ENCODE results near the gene POLR3B.

POLR3B gene

DNA sequence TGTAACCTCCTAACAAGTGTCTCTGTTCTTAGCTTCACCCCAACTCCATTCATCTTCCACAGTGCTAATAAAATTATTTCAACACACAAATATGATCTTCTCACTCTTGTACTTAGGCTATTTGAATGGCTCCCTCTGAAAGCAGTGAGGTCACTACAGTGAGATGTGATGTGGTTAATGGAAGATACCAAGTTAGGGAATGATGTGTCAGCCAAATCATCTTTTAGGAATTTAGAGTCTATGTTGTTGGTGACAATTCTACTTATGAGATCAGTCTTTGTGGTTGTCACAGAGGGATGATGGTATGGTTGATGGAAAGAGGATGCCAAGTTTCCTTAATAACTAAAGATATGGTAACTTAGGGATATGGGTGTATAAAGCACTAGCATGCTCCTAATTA, 57.6 kb downstream of the POLR3B start:
- peak; percentile 77 for DNase-seq (ENCODE audit: low read depth)

DNA sequence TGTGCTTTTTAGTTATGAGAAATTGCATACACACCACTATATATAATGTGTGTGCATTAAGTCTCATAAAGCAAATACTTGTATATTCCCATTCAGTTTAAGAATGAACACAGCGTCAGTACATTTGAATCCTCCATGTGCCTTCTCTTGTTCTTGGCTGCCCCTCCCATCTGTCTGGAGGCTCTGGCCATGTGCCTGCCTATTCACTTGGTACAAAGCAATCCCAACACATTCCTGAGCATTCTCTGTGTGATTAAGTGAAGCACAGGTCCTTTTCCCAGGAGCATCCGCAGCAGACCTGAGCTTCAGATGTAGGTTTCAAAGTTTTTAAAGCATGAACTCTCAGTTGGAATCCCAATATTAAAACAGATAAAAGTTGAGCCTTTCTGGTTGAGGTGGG, 58.7 kb downstream of the POLR3B start:
- no peak for DNase-seq (ENCODE audit: low read depth)

DNA sequence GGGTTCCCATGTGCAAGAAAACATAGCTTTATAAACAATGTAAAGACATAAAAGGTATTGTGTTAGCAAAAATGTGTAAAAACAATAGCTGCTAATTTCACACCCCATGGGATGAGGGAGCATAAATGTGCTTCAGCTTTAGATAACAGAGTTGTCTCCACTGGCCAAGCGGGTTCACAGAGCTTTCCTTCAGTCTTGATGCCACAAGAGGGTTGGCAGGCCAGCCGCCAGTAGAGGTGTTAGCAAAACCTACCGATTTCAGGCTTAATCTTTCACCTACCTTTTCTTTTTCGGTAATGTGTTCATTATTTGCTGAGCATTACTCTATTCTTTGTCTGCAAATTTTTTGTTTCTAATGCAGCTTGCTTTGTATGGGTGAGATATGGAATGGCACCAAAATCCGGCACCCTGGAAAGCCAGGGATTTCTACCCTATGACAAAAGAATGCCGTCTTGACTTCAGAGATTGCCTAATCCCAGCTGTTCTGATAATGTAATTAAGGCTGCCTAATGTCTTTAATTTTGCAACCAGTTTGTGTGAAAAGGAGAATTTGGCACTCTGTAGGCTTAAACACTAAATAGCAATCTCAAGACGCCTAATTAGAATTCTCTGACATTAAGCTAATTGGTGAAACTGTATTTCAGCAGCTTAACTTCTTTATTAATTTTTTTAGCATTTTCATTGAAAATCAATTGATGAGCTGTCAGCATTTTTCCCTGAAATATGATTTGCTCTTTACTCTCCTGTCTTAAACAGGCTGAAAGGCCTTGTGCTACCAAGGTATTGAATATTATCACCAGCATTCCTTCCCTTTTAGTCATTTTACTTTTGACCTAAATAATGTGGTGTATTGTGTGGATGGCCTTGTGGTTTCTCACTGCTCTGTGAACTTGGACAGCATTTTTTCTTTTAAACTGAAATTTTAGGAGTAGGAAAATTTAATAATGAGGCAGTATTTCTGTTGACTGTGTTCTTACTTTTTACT, 60.7 kb downstream of the POLR3B start:
- peak; percentile 51 for DNase-seq (ENCODE audit: low read depth)

DNA sequence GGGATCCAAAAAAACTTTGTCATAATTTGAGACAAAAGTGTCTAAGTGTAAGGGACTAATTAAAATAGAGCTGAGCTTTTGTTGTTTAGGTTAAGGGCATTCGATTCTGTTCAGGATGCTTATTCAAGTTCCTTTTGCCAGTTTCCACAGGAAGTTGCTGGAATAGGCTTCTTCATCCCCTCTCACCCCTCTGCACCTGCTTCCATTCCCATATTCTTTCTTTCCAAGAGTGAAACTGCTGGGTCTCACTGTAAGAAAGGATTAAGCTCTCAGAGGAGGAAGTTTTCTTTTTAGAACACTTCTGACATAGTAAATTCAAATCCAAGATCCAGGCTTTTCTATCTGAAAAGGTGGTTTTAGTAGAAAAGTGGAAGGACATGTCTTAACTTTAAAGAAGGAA, 61.4 kb downstream of the POLR3B start:
- DNase-seq (ENCODE audit: low read depth) = no peak

DNA sequence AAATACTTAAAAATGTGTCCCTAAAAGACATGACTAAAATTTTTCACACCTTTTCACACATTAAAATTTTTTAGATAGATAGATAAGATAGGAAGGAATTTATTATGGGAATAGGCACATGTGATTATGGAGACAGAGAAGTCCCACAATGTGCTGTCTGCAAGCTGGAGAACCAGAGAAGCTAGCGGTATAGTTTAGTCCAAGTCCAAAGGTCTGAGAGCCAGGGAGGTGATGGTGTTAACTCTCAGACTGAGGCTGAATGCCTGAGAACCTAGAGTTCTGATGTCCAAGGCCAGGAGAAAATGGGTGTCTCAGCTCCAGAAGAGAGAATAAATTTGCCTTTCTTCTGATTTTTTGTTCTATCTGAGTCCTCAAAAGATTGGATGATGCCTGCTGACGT, 65.7 kb downstream of the POLR3B start:
- no peak for DNase-seq (ENCODE audit: low read depth)

DNA sequence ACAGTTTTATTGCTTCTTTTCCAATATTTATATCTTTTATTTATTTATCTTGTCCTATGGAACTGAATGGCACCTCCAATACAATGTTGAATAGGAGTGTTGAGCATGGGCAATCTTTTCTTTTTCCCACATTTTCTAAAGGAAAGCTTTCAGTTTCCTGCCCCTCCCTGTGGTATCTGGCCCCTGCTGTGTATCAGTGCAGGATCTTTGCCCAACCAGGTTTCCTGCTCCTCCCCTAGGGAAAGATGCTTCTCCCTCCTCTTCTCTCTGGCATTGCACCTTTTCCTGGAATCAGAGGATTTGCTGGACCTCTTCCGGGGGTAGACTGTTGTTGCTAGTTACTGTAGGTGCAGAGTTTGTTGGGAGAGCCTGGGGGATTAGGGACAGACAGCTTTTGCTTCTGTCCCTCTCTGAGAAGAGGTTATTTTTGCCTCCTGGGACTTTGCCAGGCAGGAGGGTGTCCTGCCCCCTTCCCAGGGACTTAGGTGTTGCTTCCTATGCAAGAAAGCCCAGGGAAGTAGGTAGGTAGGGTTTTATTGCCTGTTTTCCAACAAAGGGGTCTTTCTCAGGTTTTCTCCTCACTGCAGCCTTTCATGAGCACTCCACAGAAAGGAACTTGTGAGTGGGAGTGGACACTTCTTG, 67.6 kb downstream of the POLR3B start:
- no peak for DNase-seq (ENCODE audit: low read depth)

DNA sequence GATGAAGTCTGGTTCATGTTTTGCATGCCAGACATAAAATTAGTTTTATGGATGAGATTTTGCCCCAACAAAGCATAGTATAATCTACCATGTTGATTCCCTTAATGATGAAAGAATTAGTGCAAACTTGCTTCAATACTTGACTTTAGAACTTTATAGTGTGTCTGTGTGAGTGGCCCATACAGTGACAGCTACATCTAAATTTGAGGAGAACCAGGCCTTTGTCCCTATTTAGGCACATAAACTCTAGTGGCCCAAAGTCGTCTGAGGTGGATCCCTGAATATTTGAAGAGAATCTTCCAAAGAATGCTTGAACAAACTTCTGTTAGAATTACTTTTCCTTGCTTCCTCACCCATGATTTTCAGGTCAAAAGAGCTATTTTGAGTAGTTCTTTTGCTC, 70.4 kb downstream of the POLR3B start:
- DNase-seq (ENCODE audit: low read depth) = no peak

DNA sequence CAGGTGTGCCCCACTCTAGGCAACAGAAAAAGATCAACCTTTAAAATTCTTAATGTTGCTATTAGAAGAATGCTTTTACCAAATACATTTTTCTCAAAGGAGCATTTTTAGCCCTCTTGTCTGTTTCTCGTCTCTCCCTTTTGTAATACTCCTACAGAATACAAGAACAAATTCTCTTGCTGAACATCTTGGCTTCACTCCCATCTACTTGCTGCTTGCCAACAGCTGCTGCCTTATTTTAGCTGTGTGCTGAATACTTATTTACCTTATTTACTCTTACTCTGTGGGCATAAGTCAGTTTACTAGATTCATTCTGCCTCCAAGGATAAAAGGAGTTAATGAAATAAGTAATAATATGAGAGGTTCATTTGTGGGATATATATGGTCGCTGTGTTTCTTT, 70.8 kb downstream of the POLR3B start:
- DNase-seq (ENCODE audit: low read depth) = no peak

DNA sequence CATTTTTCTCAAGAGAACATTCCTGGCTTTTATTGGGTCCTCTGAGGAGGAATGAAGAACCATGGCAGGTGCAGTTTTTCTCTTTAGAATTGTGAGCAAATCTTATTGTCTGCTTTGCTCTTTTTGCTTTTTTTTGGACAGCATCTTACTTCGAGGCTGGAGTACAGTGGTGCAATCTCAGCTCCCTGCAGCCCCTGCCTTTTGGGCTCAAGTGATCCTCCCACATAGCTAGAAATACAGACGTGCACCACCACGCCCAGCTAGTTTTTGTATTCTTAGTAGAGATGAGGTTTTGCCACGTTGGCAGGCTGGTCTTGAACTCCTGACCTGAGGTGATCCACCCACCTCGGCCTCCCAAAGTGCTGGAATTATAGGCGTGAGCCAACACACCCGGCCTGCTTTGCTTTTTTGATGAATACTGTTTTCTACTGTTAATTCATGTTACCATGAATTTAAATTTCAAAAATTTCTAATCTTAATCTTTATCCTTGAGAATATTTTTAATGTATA, 71.5 kb downstream of the POLR3B start:
- DNase-seq (ENCODE audit: low read depth) = no peak

DNA sequence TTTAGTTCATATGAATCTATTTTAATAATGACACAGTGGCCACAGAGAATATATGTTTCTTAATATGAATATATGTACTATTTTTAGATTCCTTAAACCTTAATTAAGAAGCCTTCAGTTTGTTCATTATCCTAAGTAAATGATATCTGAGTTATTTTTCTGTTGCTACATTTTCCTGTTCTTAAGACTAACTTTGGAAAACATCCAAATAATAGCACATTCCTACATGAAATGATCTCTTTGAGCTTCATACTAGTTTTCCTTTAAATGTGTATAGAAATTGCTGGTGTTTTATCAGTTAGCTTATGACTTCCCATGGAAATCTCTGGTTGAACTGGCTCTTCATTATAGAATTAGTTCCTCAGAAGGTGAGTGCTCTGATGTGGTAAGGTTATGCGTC, 72.1 kb downstream of the POLR3B start:
- no peak for DNase-seq (ENCODE audit: low read depth)

DNA sequence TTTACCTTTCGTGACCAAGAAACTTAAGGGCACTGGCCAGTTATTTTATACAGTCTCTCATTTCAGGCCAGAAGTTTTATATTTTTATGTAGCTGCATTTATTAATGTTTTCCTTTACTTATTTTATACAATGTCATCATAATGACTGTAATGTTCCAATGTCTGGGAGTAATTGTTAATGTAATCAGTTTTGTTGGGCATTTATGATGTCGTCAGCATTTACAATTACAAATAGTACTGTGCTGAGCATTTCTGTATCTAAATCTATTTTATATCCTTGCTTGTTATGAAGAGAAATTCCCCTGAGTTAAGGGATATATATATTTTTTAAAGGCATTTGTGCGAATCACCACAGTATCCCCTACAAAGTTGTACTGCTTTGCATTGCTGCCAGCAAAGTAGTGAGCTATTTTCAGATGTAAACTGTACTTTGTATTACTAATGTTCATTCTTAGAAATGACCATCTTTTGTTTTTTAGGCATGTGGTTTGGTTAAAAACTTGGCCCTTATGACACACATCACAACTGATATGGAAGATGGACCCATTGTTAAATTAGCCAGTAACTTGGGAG, 74.4 kb downstream of the POLR3B start:
- no peak for DNase-seq (ENCODE audit: low read depth)

DNA sequence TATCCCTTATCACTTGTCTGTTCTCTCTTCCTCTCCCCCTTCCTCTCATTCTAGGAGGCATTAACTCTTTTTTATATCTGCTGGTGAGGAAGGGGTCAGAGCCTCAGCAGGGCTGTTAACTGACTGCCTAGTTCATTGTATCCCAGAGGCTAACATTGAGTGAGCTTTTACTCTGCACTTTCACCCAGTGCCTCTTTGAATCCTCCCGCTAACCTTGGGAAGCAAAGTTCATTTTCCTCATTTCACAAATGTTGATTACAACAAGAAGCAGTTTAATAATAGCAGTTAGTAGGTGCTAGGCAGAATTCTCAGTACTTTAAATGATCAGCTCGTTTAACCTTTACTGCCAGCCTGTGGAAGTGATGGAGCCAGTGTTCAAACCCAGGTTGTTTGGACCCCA, 75.5 kb downstream of the POLR3B start:
- no peak for DNase-seq (ENCODE audit: low read depth)

DNA sequence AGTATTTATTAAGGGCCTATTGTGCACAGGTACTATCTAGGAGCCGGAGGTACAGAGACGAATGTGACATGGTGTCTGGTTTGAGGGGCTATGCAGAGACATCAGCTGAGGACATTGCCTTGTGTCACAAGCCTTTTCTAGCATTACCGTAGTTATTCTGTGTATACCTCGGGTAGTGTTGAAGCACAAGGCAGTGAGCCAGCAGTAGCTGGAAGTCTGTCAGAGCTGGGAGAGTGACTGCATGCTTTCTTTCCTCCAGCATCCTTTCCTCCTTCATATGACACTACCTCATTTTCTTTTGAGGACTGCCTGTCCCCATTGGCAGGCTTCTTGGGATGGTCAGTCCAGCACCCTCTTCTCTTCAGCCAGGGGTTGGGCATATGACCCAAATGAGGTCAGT, 77.0 kb downstream of the POLR3B start:
- no peak for DNase-seq (ENCODE audit: low read depth)

DNA sequence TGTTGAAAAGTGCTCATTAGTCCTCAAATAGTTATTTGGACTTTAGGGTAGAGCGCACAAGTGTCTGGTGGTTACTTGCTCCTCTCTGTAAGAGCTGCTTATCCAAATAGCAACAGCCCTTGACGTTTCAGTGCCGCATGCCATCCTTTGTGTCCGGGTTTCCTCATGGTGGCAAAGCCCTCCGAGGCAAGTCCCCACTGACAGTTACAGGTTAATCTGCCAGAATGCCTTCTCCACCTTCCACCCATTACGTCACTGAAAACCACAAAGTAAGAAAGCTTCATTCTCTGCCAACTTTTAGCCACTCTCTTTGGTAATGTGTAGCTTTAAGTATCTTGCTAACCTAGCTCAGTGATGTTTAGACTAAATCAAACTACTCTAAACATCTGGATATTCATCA, 78.6 kb downstream of the POLR3B start:
- no peak for DNase-seq (ENCODE audit: low read depth)

DNA sequence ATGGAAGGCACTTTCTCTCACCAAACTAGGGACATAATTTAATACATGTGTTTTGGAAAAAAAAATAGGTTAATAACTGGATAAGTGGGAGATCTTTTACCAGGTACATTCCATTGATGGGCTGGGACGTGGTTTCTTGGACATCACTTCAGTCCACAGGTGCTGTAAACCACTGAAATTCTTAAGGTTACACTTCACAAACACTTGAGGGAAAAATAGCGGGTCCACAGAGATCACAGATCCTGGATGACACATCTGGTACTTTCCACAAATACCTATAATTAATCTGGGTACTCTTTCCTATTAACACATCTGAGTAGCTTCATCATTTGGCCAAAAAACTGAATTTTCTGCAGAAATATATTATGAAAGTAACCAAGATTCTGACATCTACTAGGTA, 85.0 kb downstream of the POLR3B start:
- no peak for DNase-seq (ENCODE audit: low read depth)

DNA sequence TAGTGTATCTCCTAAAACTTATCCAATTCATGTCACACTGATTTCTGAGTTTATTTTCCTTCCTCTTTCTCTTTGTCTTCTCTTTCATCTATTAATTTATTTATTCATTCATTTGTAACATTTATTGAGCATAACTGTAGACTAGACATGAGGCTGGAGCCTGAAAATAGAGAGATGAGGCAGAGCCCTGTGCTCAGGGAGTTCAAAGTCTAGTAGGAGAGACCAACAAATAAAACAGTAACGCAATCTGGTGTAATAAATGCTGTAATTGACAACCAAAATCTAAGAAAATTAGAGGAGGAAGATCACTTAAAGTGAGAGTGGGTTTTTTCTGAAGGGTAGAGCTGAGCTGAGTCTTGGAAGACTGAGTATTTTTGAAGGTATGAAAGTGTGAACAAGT, 87.5 kb downstream of the POLR3B start:
- DNase-seq (ENCODE audit: low read depth) = no peak

DNA sequence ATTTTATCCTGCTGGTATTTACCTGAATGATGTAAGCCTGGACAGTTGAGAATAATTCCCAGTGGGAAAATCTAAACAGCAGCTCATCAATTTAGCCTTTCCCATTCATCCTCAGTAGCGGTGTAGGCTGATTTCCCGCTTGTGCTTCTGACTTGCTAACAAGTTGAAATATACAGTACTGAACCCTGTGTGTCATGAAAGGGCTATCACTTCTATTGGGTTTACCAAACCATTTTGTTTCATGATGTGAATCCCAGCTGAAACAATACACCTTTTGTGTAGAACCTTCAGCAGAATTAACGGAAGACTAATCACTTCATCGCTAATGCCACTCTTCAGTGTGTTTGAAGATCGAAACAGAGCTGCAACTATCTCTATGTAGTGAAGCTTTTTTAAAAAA, 88.4 kb downstream of the POLR3B start:
- no peak for DNase-seq (ENCODE audit: low read depth)

DNA sequence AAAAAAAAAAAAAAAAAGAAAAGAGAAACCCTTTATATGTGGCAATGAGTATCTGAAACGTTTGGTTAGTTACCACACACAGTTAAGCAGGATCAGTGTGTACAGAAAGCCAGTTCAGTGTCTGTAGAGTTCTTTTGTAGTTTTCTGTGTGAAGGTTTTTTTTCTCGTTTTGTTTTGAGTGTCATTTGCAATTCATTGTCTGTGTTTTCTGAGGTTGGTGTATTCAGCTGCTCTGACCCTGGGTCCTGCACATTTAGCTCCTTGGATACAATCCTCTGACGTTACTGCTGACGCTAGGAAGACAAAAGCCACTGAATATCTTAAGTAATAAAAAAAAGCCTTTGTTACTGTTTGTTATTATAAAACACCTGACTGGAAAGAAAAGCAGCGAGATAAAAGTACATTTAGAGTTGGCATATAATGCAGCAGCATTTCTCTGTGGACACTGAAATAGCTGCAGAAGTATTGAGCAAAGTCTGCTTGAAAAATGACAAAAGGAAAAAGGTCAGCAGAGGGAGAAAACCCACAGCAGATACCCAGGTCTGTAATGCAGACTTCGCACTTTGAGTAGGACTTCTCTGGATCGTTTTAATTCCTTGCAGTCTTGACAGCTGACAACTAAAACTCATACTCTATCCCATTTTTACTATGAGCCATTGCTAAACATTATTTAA, 89.0 kb downstream of the POLR3B start:
- no peak for DNase-seq (ENCODE audit: low read depth)

DNA sequence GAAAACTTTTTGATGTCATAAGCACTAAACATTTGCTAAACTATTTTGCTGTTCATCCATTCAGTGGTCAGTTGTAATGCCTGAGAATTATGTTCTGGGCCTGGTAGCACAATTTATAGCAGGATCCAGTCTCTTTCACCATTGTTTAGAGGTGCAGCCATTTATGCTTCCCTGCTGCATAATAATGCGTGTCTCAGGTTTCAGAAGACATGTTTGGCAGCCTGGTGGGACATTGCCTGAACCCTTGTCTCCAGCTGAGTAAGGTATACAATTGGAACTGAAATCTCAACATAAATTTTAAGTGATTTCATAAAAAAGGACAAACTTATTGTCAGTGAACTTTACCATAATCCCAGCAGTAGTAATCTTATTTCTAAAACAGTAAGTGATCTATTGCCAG, 94.8 kb downstream of the POLR3B start:
- DNase-seq (ENCODE audit: low read depth) = no peak

DNA sequence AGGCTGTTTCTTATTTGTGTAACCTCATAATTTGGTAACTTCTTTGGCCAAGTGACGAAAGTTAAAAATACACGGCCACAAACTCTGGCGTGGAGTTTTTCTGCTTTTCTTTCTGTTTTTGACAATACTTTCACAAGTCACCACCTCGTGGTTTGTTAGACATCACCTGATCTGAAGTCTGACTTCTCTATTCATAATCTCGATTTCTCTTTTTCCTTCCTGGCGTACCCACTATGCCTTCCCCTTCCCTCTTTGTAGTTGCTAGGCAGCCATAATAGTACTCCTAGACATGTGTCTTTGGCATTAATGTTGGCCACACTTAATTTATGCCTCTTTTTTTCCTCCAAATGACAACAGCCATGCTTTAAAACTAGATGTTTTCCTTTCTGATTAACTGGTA, 97.6 kb downstream of the POLR3B start:
- DNase-seq (ENCODE audit: low read depth) = no peak

DNA sequence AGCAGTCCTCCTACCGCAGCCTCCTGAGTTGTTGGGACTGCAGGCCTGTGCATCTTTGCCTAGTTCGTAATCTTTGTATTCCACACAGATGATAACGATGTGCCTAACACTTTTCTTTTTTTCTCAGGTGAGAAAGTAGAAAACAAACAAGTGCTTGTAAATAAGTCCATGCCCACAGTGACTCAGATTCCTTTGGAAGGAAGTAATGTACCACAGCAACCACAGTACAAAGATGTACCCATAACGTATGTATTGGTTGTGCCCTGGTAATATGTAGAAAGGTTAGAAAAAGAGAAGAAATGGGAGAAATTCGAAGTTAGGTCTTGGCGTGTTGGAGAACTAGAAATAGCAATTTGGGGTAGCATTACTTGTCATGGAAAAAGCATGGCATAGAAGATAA, 101.6 kb downstream of the POLR3B start:
- no peak for DNase-seq (ENCODE audit: low read depth)

DNA sequence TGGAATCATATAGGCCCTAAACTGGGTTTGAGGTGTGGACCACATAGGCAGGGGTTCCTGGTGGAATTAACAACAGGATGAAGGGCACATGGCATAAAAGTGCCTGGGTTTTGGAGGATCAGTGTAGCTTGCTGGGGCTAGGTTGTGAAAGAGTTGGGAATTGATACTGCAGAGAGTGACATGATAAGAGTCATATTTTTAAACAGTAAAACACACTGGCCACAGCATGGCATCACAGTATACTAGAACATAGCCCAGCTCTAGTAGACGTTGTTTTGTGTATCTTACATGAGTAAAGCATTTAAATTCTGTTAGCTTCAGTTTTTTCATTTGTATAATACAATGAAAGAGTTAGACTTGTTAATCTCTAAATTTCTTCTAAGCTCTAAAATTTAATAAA, 102.0 kb downstream of the POLR3B start:
- DNase-seq (ENCODE audit: low read depth) = no peak

All from HS-27A (cell line).